Lower leg skin (tissue), 4 donors: Measurements from ENCODE around the gene S100B. TPM values are rescaled to one million over a fixed set of nuclear protein-coding genes. Genes with fewer than 3 reads are reported as not detected.

Source experiments
- DNase-seq, 2 donors: peaks; one replicate each; pipeline ENCODE4 v3.0.0-alpha.2; 2019; ENCODE audit warnings: low spot score in 2 of 2
- H3K4me3 ChIP-seq: fragments of 200-600 bp; sonication (generic); 2 replicates; pipeline ENCODE4 v1.5.1; 2017; ENCODE audit warnings: mild to moderate bottlenecking, low read depth; ENCODE audit not compliant: poor library complexity, severe bottlenecking
- CTCF ChIP-seq, 3 donors: fragments of 450-650 bp; IDR thresholded peaks; one replicate each; pipeline ENCODE4 v1.5.1; 2016; ENCODE audit warnings: antibody characterized with exemption in 3 of 3, mild to moderate bottlenecking in 3 of 3, moderate library complexity in 2 of 3
- POLR2A ChIP-seq, 2 donors: fragments of 450-650 bp; IDR thresholded peaks; one replicate each; pipeline ENCODE4 v1.6.1; 2016 to 2017; ENCODE audit warnings: antibody characterized with exemption in 2 of 2, mild to moderate bottlenecking in 1 of 2, moderate library complexity in 1 of 2
- WGBS, 2 donors: methylation state at CpG; one replicate each; pipeline ENCODE4 v1.1.5; 2018; 5-methylcytosine and 5-hydroxymethylcytosine counted together
- intact Hi-C: fragments of 100-400 bp; cut with DNase I; formaldehyde crosslinking; loops from one replicate; pipeline ENCODE4 v1.15.0; 2023; ENCODE audit warnings: low total_unique reads
- total RNA-seq, 4 donors: library from RNA; depleted of rRNA; stranded (reverse); fragments of >200 nt; gene quantifications; one replicate each; pipeline ENCODE4 v1.1.0, GENCODE V29; 2016

S100B gene
- total RNA-seq, 4 donors from 2014 or later, result 5.4 to 18.3 (median 13.7) TPM

- H3K4me3 ChIP-seq, result no peak overlapping the region
- WGBS, 2 donors, result 86 to 89% methylated on average over 2 of the region's 2 CpGs
- TF ChIP-seq CTCF (IDR thresholded peaks at IDR 0.05) (no peak), POLR2A (IDR thresholded peaks at IDR 0.05) (no peak)
- DNase-seq, result no peak
- intact Hi-C loops, result no loop called here
Measured at GRCh38 chr21:46619846-46620245, 15.0 kb upstream of the S100B start.

- H3K4me3 ChIP-seq, result no peak overlapping the region
- TF ChIP-seq POLR2A (IDR thresholded peaks at IDR 0.05), result no peak
- TF ChIP-seq CTCF (IDR thresholded peaks at IDR 0.05), result no peak
- intact Hi-C loops, result no loop called here
- WGBS, 2 donors, result 89 to 90% methylated on average over 5 of the region's 5 CpGs
- DNase-seq, result no peak
Measured at GRCh38 chr21:46618738-46619379, 14.0 kb upstream of the S100B start.

- TF ChIP-seq POLR2A (IDR thresholded peaks at IDR 0.05) (no peak), CTCF (IDR thresholded peaks at IDR 0.05) (no peak)
- intact Hi-C loops, result no loop called here
Measured at GRCh38 chr21:46617267-46618051, 12.6 kb upstream of the S100B start.

GRCh38 chr21:46616656-46617055, 11.8 kb upstream of the S100B start:
- intact Hi-C loops, result no loop called here
- TF ChIP-seq CTCF (IDR thresholded peaks at IDR 0.05) (no peak), POLR2A (IDR thresholded peaks at IDR 0.05) (no peak)
- H3K4me3 ChIP-seq, result no peak overlapping the region
- no peak for DNase-seq
- WGBS, 2 donors, result 100% methylated on average over 1 of the region's 1 CpG

More at GRCh38 chr21:46617267-46618051, 12.6 kb upstream of the S100B start:
- no peak overlapping the region for H3K4me3 ChIP-seq
- 68 to 71% methylated on average over 6 of the region's 6 CpGs for WGBS, 2 donors
- DNase-seq, result no peak

GRCh38 chr21:46616050-46616449, 11.2 kb upstream of the S100B start:
- no peak for TF ChIP-seq CTCF (IDR thresholded peaks at IDR 0.05)
- intact Hi-C loops, result no loop called here
- 94 to 95% methylated on average over 2 of the region's 2 CpGs for WGBS, 2 donors
- no peak overlapping the region for H3K4me3 ChIP-seq
- no peak for DNase-seq
